Measurements from ENCODE around the gene DNM3.

Gene DNM3

DNA sequence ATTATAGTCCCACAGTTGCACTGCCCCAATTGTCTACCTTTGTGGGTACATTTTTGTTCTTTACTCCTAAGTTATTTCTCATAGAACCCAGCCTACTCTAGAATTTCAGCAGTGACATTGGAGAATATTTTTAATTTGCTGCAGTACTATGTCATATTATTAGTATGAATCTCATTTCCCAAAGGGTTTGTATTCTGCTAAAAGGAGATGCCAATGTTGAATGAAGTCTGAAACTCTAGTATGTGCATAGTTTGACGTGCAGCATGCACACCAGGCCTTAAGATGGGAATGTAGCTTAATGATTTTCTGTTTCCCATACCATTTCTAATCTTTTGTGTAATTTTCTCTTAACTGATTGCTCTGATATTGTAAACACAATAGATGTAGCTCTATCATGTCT is 568.7 kb downstream of the DNM3 start:
- Histone ChIP-seq H3K4me3 (ENCODE audit: low read length in 2 of 2) (no peak overlapping the region), H3K36me3 (ENCODE audit: control insufficient read depth in 2 of 2, insufficient read depth in 2 of 2, low read length in 2 of 2) (no peaks in the 10 kb centered on the region), H3K9ac (ENCODE audit: low read length in 2 of 2) (no peak overlapping the region), H3K27me3 (ENCODE audit: control insufficient read depth in 1 of 2, insufficient read depth in 2 of 2, low read length in 2 of 2) (no peaks in the 10 kb centered on the region), H3K9me3 (ENCODE audit: control insufficient read depth in 2 of 2, low read length in 2 of 2) (no peaks in the 10 kb centered on the region), H3K4me1 (ENCODE audit: control insufficient read depth, insufficient read depth, low read length) (no peaks in the 10 kb centered on the region), H3K27ac (ENCODE audit: low read length) (no peak overlapping the region)

GRCh38 chr1:172411791-172412338 is 570.6 kb downstream of the DNM3 start:
- Histone ChIP-seq H3K36me3 (ENCODE audit: control insufficient read depth in 2 of 2, insufficient read depth in 2 of 2, low read length in 2 of 2) (no peaks in the 10 kb centered on the region), H3K4me3 (ENCODE audit: low read length in 2 of 2) (no peak overlapping the region), H3K27ac (ENCODE audit: low read length) (no peak overlapping the region), H3K9me3 (ENCODE audit: control insufficient read depth in 2 of 2, low read length in 2 of 2) (no peaks in the 10 kb centered on the region), H3K9ac (ENCODE audit: low read length in 2 of 2) (no peak overlapping the region), H3K4me1 (ENCODE audit: control insufficient read depth, insufficient read depth, low read length) (no peaks in the 10 kb centered on the region), H3K27me3 (ENCODE audit: control insufficient read depth in 1 of 2, insufficient read depth in 2 of 2, low read length in 2 of 2) (no peaks in the 10 kb centered on the region)

- H3K9me3 ChIP-seq (ENCODE audit: control insufficient read depth in 2 of 2, low read length in 2 of 2), result no peaks in the 10 kb centered on the region
- H3K27me3 ChIP-seq (ENCODE audit: control insufficient read depth in 1 of 2, insufficient read depth in 2 of 2, low read length in 2 of 2), result no peaks in the 10 kb centered on the region
- no peak overlapping the region for H3K9ac ChIP-seq (ENCODE audit: low read length in 2 of 2)
- H3K4me3 ChIP-seq (ENCODE audit: low read length in 2 of 2), result no peak overlapping the region
- H3K27ac ChIP-seq (ENCODE audit: low read length), result no peak overlapping the region
- no peaks in the 10 kb centered on the region for H3K36me3 ChIP-seq (ENCODE audit: control insufficient read depth in 2 of 2, insufficient read depth in 2 of 2, low read length in 2 of 2)
- no peaks in the 10 kb centered on the region for H3K4me1 ChIP-seq (ENCODE audit: control insufficient read depth, insufficient read depth, low read length)
Measured at GRCh38 chr1:172414331-172414730, 573.0 kb downstream of the DNM3 start.

DNA sequence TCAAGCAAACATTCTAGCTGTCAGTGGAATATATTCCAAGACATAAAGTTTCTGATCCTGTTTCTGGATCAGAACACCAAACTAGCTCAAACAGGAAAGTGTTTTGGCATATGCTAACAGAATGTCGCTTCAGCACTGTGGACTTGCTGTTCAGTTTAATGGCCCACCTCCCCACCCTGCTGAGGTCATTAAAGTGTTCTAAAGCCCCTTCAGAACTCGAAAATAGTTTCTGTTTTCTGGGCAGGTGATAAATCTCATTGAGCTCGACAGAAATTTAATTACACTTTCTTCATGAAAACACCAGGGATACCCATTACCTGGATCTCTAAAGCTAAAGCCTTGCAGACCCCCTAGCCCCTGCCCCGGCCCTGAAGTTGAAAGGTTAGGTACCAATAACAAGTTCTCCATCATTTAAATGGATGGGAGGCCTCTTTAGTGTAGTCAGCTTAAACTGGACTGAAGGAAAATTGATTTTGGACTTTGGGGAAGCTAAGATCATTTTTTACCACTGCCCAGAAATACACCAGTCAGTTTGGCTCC is 575.3 kb downstream of the DNM3 start:
- no peak overlapping the region for H3K27ac ChIP-seq (ENCODE audit: low read length)
- no peaks in the 10 kb centered on the region for H3K27me3 ChIP-seq (ENCODE audit: control insufficient read depth in 1 of 2, insufficient read depth in 2 of 2, low read length in 2 of 2)

DNA sequence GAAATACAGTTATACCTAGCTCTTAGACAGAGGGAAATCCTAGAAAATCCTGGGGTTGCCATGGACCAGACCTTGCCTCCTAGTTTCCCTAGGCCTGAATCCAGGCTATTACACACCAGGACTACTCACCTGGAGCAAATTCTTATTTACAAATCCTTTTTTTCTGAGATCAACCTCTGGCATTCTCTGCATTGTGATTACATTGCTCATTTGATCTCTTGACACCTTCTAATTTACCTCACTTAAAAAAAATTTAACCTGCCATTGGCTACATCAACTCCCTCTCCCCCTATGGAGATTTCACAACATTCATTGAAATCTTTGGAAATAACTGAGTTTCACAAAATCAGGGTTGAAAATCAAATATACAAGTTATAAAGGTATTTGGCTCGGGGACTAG is 576.3 kb downstream of the DNM3 start:
- no peak overlapping the region for H3K27ac ChIP-seq (ENCODE audit: low read length)
- H3K9ac ChIP-seq (ENCODE audit: low read length in 2 of 2), result no peak overlapping the region
- H3K9me3 ChIP-seq (ENCODE audit: control insufficient read depth in 2 of 2, low read length in 2 of 2), result no peaks in the 10 kb centered on the region
- no peaks in the 10 kb centered on the region for H3K27me3 ChIP-seq (ENCODE audit: control insufficient read depth in 1 of 2, insufficient read depth in 2 of 2, low read length in 2 of 2)
- no peaks in the 10 kb centered on the region for H3K36me3 ChIP-seq (ENCODE audit: control insufficient read depth in 2 of 2, insufficient read depth in 2 of 2, low read length in 2 of 2)
- no peaks in the 10 kb centered on the region for H3K4me1 ChIP-seq (ENCODE audit: control insufficient read depth, insufficient read depth, low read length)
- H3K4me3 ChIP-seq (ENCODE audit: low read length in 2 of 2), result no peak overlapping the region

More for the DNA sequence above, 575.3 kb downstream of the DNM3 start:
- H3K9ac ChIP-seq (ENCODE audit: low read length in 2 of 2), result no peak overlapping the region
- H3K4me3 ChIP-seq (ENCODE audit: low read length in 2 of 2), result no peak overlapping the region
- H3K9me3 ChIP-seq (ENCODE audit: control insufficient read depth in 2 of 2, low read length in 2 of 2), result no peaks in the 10 kb centered on the region
- H3K4me1 ChIP-seq (ENCODE audit: control insufficient read depth, insufficient read depth, low read length), result no peaks in the 10 kb centered on the region
- no peaks in the 10 kb centered on the region for H3K36me3 ChIP-seq (ENCODE audit: control insufficient read depth in 2 of 2, insufficient read depth in 2 of 2, low read length in 2 of 2)

DNA sequence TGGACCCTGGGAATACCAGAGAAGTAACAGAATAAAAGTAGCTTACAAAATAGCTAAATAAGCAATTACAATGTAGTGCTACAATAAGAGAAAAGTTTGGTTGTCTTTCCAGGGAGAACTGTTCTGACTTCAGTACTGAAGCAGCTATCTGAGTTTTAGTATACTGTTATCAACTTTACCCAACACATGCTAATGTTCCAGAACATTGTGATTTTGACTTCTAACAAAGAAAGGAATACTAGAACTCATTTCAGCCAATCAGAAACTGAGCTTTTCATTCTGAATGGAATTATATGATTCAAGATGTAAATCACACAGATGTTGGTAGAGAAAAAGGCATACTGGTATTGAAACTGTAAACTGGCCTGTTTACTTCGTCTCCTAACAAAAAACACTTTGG is 579.1 kb downstream of the DNM3 start, which contains the start of gene C1orf105:
Gene C1orf105 (plus strand): TSS at position 301 of the 400 bp plus-strand sequence. CDS start 201 bp downstream, outside the sequence.
- Histone ChIP-seq H3K4me1 (ENCODE audit: control insufficient read depth, insufficient read depth, low read length) (no peaks in the 10 kb centered on the region), H3K4me3 (ENCODE audit: low read length in 2 of 2) (no peak within 1 kb of the TSS), H3K27me3 (ENCODE audit: control insufficient read depth in 1 of 2, insufficient read depth in 2 of 2, low read length in 2 of 2) (no peaks in the 10 kb centered on the region), H3K36me3 (ENCODE audit: control insufficient read depth in 2 of 2, insufficient read depth in 2 of 2, low read length in 2 of 2) (no peaks in the 10 kb centered on the region), H3K9ac (ENCODE audit: low read length in 2 of 2) (no peak within 1 kb of the TSS), H3K27ac (ENCODE audit: low read length) (no peak within 1 kb of the TSS), H3K9me3 (ENCODE audit: control insufficient read depth in 2 of 2, low read length in 2 of 2) (no peaks in the 10 kb centered on the region)

GRCh38 chr1:172421974-172422604 is 580.8 kb downstream of the DNM3 start:
- Histone ChIP-seq H3K36me3 (ENCODE audit: control insufficient read depth in 2 of 2, insufficient read depth in 2 of 2, low read length in 2 of 2) (no peaks in the 10 kb centered on the region), H3K9ac (ENCODE audit: low read length in 2 of 2) (no peak overlapping the region), H3K27me3 (ENCODE audit: control insufficient read depth in 1 of 2, insufficient read depth in 2 of 2, low read length in 2 of 2) (no peaks in the 10 kb centered on the region), H3K27ac (ENCODE audit: low read length) (no peak overlapping the region), H3K9me3 (ENCODE audit: control insufficient read depth in 2 of 2, low read length in 2 of 2) (no peaks in the 10 kb centered on the region), H3K4me3 (ENCODE audit: low read length in 2 of 2) (no peak overlapping the region), H3K4me1 (ENCODE audit: control insufficient read depth, insufficient read depth, low read length) (no peaks in the 10 kb centered on the region)

DNA sequence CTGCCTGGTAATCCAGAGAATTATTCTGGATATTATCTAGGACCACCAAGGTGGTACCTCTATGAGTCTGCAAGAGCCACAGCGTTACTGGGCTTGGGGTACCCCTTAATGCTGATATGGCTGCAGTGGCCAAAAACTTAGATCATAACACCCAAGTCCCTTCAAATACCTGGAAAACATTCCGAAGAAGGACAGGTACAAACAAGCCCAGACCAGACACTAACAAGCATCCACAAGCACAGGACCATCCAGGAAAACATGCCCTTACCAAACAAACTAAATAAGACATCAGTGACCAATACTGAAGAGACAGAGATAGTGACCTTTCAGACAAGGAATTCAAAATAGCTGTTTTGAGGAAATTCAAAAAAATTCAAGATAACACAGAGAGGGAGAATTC is 582.0 kb downstream of the DNM3 start:
- no peaks in the 10 kb centered on the region for H3K36me3 ChIP-seq (ENCODE audit: control insufficient read depth in 2 of 2, insufficient read depth in 2 of 2, low read length in 2 of 2)
- H3K4me3 ChIP-seq (ENCODE audit: low read length in 2 of 2), result no peak overlapping the region
- H3K4me1 ChIP-seq (ENCODE audit: control insufficient read depth, insufficient read depth, low read length), result no peaks in the 10 kb centered on the region
- no peak overlapping the region for H3K9ac ChIP-seq (ENCODE audit: low read length in 2 of 2)
- no peaks in the 10 kb centered on the region for H3K9me3 ChIP-seq (ENCODE audit: control insufficient read depth in 2 of 2, low read length in 2 of 2)
- H3K27me3 ChIP-seq (ENCODE audit: control insufficient read depth in 1 of 2, insufficient read depth in 2 of 2, low read length in 2 of 2), result no peaks in the 10 kb centered on the region
- H3K27ac ChIP-seq (ENCODE audit: low read length), result no peak overlapping the region

- H3K27ac ChIP-seq (ENCODE audit: low read length), result no peak overlapping the region
- no peak overlapping the region for H3K4me3 ChIP-seq (ENCODE audit: low read length in 2 of 2)
- H3K9me3 ChIP-seq (ENCODE audit: control insufficient read depth in 2 of 2, low read length in 2 of 2), result no peaks in the 10 kb centered on the region
- H3K27me3 ChIP-seq (ENCODE audit: control insufficient read depth in 1 of 2, insufficient read depth in 2 of 2, low read length in 2 of 2), result no peaks in the 10 kb centered on the region
- H3K36me3 ChIP-seq (ENCODE audit: control insufficient read depth in 2 of 2, insufficient read depth in 2 of 2, low read length in 2 of 2), result no peaks in the 10 kb centered on the region
- H3K9ac ChIP-seq (ENCODE audit: low read length in 2 of 2), result no peak overlapping the region
- no peaks in the 10 kb centered on the region for H3K4me1 ChIP-seq (ENCODE audit: control insufficient read depth, insufficient read depth, low read length)
Measured at GRCh38 chr1:172425339-172425738, 584.0 kb downstream of the DNM3 start.

DNA sequence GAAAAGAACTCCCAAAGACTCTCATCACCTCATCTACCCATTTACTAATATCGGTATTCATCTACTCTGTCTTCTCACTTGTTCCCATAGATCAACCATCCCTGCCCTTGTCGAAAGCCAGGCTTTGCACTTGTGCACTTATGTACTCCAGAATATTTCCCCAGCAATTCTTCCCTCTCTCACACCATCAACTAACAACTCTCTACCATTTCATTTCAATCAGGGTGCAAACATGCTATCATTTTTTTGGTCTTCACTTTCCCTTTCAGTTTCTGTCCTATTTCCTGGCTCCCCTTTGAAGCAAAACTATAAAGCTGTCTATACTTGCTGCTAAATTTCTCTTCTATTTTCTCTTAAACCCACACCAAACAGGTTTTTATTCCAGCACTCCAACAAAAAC is 585.9 kb downstream of the DNM3 start:
- no peaks in the 10 kb centered on the region for H3K36me3 ChIP-seq (ENCODE audit: control insufficient read depth in 2 of 2, insufficient read depth in 2 of 2, low read length in 2 of 2)
- H3K4me1 ChIP-seq (ENCODE audit: control insufficient read depth, insufficient read depth, low read length), result no peaks in the 10 kb centered on the region

More for the DNA sequence above, 585.9 kb downstream of the DNM3 start:
- Histone ChIP-seq H3K9ac (ENCODE audit: low read length in 2 of 2) (no peak overlapping the region), H3K9me3 (ENCODE audit: control insufficient read depth in 2 of 2, low read length in 2 of 2) (no peaks in the 10 kb centered on the region), H3K4me3 (ENCODE audit: low read length in 2 of 2) (no peak overlapping the region), H3K27ac (ENCODE audit: low read length) (no peak overlapping the region), H3K27me3 (ENCODE audit: control insufficient read depth in 1 of 2, insufficient read depth in 2 of 2, low read length in 2 of 2) (no peaks in the 10 kb centered on the region)
